Activated naive CD8-positive, alpha-beta T cell treated with anti-CD3 and anti-CD28 coated beads, Interleukin-2, amount 50 U/mL, for 24 hours (primary cell): Measurements from ENCODE around the gene AMBRA1.

ENCODE experiments used
- ATAC-seq: fragments of 150-1000 bp; cut with Tn5 transposase; one replicate; pipeline ENCODE4 v1.10.0; 2021
- DNase-seq: peaks from one replicate; pipeline ENCODE4 v3.0.0; 2021
- H3K27ac Mint-ChIP-seq: one replicate; pipeline ENCODE4 v1.8.0; 2021; ENCODE audit warnings: mild to moderate bottlenecking, mixed read lengths
- H3K27me3 Mint-ChIP-seq: one replicate; pipeline ENCODE4 v1.8.0; 2021; ENCODE audit warnings: mixed read lengths
- H3K36me3 Mint-ChIP-seq: one replicate; pipeline ENCODE4 v1.8.0; 2021; ENCODE audit warnings: low read depth, mixed read lengths
- H3K4me1 Mint-ChIP-seq: one replicate; pipeline ENCODE4 v1.8.0; 2021; ENCODE audit warnings: mixed read lengths
- H3K4me3 Mint-ChIP-seq: one replicate; pipeline ENCODE4 v1.8.0; 2021; ENCODE audit warnings: mild to moderate bottlenecking, moderate library complexity, mixed read lengths
- H3K9me3 Mint-ChIP-seq: one replicate; pipeline ENCODE4 v1.8.0; 2021; ENCODE audit warnings: mixed read lengths

Gene AMBRA1

GRCh38 chr11:46367244-46367915, 226.4 kb downstream of the AMBRA1 start:
- no peak overlapping the region for H3K4me3 Mint-ChIP-seq
- H3K27ac Mint-ChIP-seq: no peak overlapping the region
- no peaks in the 10 kb centered on the region for H3K27me3 Mint-ChIP-seq
- ATAC-seq: peak; percentile 83
- no peaks in the 10 kb centered on the region for H3K9me3 Mint-ChIP-seq
- peaks cover 5% of the 10 kb centered on the region for H3K36me3 Mint-ChIP-seq
- H3K4me1 Mint-ChIP-seq: peaks cover 32% of the 10 kb centered on the region
- peak; percentile 87 for DNase-seq

GRCh38 chr11:46366661-46367161, 227.1 kb downstream of the AMBRA1 start:
- Mint-ChIP-seq H3K36me3 (peaks cover 5% of the 10 kb centered on the region), H3K4me1 (peaks cover 36% of the 10 kb centered on the region), H3K9me3 (no peaks in the 10 kb centered on the region), H3K27ac (no peak overlapping the region), H3K4me3 (no peak overlapping the region), H3K27me3 (no peaks in the 10 kb centered on the region)
- ATAC-seq: no peak
- DNase-seq: no peak

GRCh38 chr11:46366260-46366659, 227.6 kb downstream of the AMBRA1 start:
- H3K36me3 Mint-ChIP-seq: peaks cover 3% of the 10 kb centered on the region
- ATAC-seq (no peak), DNase-seq (no peak)
- H3K27me3 Mint-ChIP-seq: no peaks in the 10 kb centered on the region
- H3K27ac Mint-ChIP-seq: no peak overlapping the region
- H3K4me3 Mint-ChIP-seq: no peak overlapping the region
- H3K4me1 Mint-ChIP-seq: peaks cover 40% of the 10 kb centered on the region
- no peaks in the 10 kb centered on the region for H3K9me3 Mint-ChIP-seq

GRCh38 chr11:46364791-46365190, 229.0 kb downstream of the AMBRA1 start:
- no peak for ATAC-seq
- Mint-ChIP-seq H3K4me1 (peaks cover 49% of the 10 kb centered on the region), H3K4me3 (no peak overlapping the region), H3K27ac (no peak overlapping the region), H3K27me3 (no peaks in the 10 kb centered on the region), H3K36me3 (no peaks in the 10 kb centered on the region), H3K9me3 (no peaks in the 10 kb centered on the region)
- DNase-seq: no peak

GRCh38 chr11:46364056-46364455, 229.8 kb downstream of the AMBRA1 start:
- H3K9me3 Mint-ChIP-seq: no peaks in the 10 kb centered on the region
- H3K36me3 Mint-ChIP-seq: no peaks in the 10 kb centered on the region
- H3K4me3 Mint-ChIP-seq: no peak overlapping the region
- peak overlapping the region; percentile 72 for H3K27ac Mint-ChIP-seq
- DNase-seq (no peak), ATAC-seq (no peak)
- H3K27me3 Mint-ChIP-seq: no peaks in the 10 kb centered on the region
- H3K4me1 Mint-ChIP-seq: peaks cover 48% of the 10 kb centered on the region

DNA sequence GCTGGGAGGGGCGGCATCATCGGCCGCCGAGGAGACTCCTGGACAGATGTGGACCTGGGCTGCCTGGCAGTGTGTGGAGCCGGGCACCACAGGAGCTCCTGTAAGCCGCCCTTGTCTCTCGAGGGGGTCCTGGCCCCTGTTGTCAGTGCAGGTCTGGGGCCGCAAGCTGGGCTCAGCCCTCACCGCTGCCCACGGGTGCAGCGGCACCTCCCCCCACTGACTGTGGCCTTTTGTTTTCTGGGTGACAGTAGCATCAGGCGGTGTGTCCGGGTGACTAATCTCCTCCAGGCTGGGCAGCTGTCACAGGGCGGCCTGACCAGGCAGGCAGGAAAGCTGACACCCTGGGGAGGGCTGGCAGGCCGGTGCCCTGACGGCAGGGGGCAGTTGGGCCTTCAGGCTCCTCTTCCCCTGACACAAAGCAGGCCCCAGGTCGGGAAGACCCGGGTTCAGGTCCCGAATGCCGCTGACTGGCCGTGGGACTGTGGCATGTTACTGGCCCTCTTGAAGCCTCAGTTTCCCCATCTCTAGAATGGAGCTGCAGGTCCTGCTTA, 230.3 kb downstream of the AMBRA1 start:
- Mint-ChIP-seq H3K9me3 (no peaks in the 10 kb centered on the region), H3K27me3 (no peaks in the 10 kb centered on the region), H3K4me3 (no peak overlapping the region), H3K36me3 (no peaks in the 10 kb centered on the region), H3K4me1 (peaks cover 51% of the 10 kb centered on the region), H3K27ac (no peak overlapping the region)
- ATAC-seq (no peak), DNase-seq (no peak)

- Mint-ChIP-seq H3K27me3 (no peaks in the 10 kb centered on the region), H3K4me1 (peaks cover 54% of the 10 kb centered on the region), H3K27ac (peak overlapping the region; percentile 76), H3K36me3 (no peaks in the 10 kb centered on the region), H3K9me3 (no peaks in the 10 kb centered on the region), H3K4me3 (no peak overlapping the region)
- DNase-seq: no peak
- no peak for ATAC-seq
These were observed 230.8 kb downstream of the AMBRA1 start for GRCh38 chr11:46363031-46363407.

DNA sequence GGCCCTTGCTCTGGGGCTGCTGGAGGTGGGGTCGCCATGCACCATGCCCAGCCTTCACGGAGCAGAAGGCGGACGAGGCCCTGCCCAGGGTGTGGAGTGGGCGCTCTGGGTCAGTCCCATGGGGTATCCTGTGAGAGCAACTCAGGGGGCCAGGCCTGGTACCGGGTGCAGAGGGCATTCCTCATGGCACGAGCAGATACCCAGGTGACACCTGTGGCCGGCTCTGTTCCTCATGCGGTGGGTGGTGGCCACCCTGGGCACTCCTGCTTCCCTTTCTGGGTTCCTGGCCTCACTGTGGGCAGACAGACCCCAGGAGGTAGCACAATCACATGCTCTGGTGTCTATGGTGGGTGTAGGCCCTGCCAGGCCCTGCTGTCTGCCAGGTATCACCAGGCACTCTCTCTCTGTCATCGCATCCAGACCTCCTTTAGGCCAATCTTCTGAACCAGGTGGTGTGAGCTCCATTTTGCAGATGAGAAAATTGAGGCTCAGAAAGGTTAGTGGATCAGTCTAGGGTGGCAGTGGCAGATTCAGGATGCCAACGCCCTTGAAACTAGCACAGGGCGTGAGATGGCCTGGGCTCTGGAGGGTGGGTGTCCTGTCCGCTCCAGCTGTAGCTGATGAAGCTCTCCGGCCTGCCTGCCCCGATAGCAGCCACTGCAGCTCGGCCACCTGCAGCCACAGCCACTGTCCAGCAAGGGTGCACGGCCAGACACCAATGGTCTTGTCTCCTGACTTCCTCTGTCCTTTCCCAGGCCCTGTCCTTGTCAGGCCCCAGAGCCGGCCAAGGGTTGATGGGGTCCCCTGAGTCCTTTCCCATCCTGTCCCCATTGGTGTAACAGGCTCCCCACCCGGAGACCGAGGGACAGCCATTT, 231.4 kb downstream of the AMBRA1 start:
- no peaks in the 10 kb centered on the region for H3K27me3 Mint-ChIP-seq
- H3K4me3 Mint-ChIP-seq: peak overlapping the region; percentile 34
- H3K27ac Mint-ChIP-seq: peak overlapping the region; percentile 76
- H3K4me1 Mint-ChIP-seq: peaks cover 59% of the 10 kb centered on the region
- no peak for DNase-seq
- ATAC-seq: no peak
- H3K36me3 Mint-ChIP-seq: no peaks in the 10 kb centered on the region
- H3K9me3 Mint-ChIP-seq: no peaks in the 10 kb centered on the region

GRCh38 chr11:46361283-46362155, 232.3 kb downstream of the AMBRA1 start:
- ATAC-seq (peak; percentile 82), DNase-seq (peak; percentile 70)
- H3K4me3 Mint-ChIP-seq: peak overlapping the region; percentile 59
- peaks cover 61% of the 10 kb centered on the region for H3K4me1 Mint-ChIP-seq
- peak overlapping the region; percentile 88 for H3K27ac Mint-ChIP-seq
- no peaks in the 10 kb centered on the region for H3K27me3 Mint-ChIP-seq
- H3K9me3 Mint-ChIP-seq: no peaks in the 10 kb centered on the region
- H3K36me3 Mint-ChIP-seq: no peaks in the 10 kb centered on the region

- Mint-ChIP-seq H3K9me3 (no peaks in the 10 kb centered on the region), H3K27ac (peak overlapping the region; percentile 88), H3K36me3 (no peaks in the 10 kb centered on the region), H3K27me3 (no peaks in the 10 kb centered on the region), H3K4me3 (peak overlapping the region; percentile 59), H3K4me1 (peaks cover 65% of the 10 kb centered on the region)
- DNase-seq (no peak), ATAC-seq (no peak)
These were observed 232.9 kb downstream of the AMBRA1 start for GRCh38 chr11:46360878-46361277.

- H3K27me3 Mint-ChIP-seq: no peaks in the 10 kb centered on the region
- H3K4me1 Mint-ChIP-seq: peaks cover 65% of the 10 kb centered on the region
- ATAC-seq: no peak
- no peaks in the 10 kb centered on the region for H3K36me3 Mint-ChIP-seq
- H3K9me3 Mint-ChIP-seq: no peaks in the 10 kb centered on the region
- no peak for DNase-seq
- no peak overlapping the region for H3K27ac Mint-ChIP-seq
- H3K4me3 Mint-ChIP-seq: no peak overlapping the region
These were observed 233.9 kb downstream of the AMBRA1 start for GRCh38 chr11:46359953-46360352.

GRCh38 chr11:46357483-46357936, 236.3 kb downstream of the AMBRA1 start:
- no peaks in the 10 kb centered on the region for H3K27me3 Mint-ChIP-seq
- no peak for DNase-seq
- H3K27ac Mint-ChIP-seq: peak overlapping the region; percentile 46

GRCh38 chr11:46356924-46357482, 236.8 kb downstream of the AMBRA1 start:
- no peak for ATAC-seq
- Mint-ChIP-seq H3K9me3 (no peaks in the 10 kb centered on the region), H3K36me3 (no peaks in the 10 kb centered on the region), H3K4me1 (peaks cover 76% of the 10 kb centered on the region), H3K27ac (peak overlapping the region; percentile 45), H3K27me3 (no peaks in the 10 kb centered on the region), H3K4me3 (no peak overlapping the region)
- no peak for DNase-seq

More at GRCh38 chr11:46357483-46357936, 236.3 kb downstream of the AMBRA1 start:
- no peak for ATAC-seq
- Mint-ChIP-seq H3K4me3 (no peak overlapping the region), H3K4me1 (peaks cover 74% of the 10 kb centered on the region), H3K36me3 (no peaks in the 10 kb centered on the region), H3K9me3 (no peaks in the 10 kb centered on the region)

DNA sequence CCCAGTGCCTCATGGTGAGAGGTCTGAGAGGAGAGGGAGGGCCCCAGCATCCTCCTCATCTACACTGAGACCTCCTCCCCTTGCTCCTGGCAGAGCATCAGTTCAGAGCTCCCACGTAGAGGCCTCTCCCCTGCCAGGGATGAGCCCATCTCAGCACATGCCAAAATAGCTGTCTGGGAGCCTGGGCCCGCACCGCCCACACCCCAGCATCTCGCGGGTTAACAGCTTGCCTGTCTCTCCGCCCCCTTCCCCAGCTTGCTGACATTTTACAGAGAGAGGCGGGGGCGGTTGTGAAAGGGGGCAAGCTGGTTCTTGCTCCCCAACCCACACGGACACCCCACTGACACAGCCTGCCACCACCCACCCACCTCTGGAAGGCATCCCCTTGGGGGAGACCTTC, 240.1 kb downstream of the AMBRA1 start:
- Mint-ChIP-seq H3K27me3 (no peaks in the 10 kb centered on the region), H3K4me3 (peak overlapping the region; percentile 74), H3K9me3 (no peaks in the 10 kb centered on the region), H3K36me3 (peaks cover 3% of the 10 kb centered on the region), H3K4me1 (peaks cover 90% of the 10 kb centered on the region), H3K27ac (peak overlapping the region; percentile 80)
- DNase-seq: peak; percentile 73
- ATAC-seq: peak; percentile 60
